HEK293 (cell line): ENCODE results near the gene THEMIS2.
A peak's percentile ranks its signal among the peaks of the same experiment; 100 is the strongest.

ENCODE experiments used
- KLF10 ChIP-seq: fragments of 450-650 bp; IDR thresholded peaks from 2 replicates; pipeline ENCODE4 v1.5.1; 2018; ENCODE audit warnings: missing biosample characterization, mild to moderate bottlenecking, missing genetic modification characterization
- KLF16 ChIP-seq: fragments of 450-650 bp; formaldehyde crosslinking; IDR thresholded peaks from 2 replicates; pipeline ENCODE4 v1.5.1; 2017; ENCODE audit warnings: missing biosample characterization, missing genetic modification characterization
- MEIS1 ChIP-seq: sonication (generic); formaldehyde crosslinking; IDR thresholded peaks from 2 replicates; pipeline ENCODE4 v1.8.1; 2022; ENCODE audit warnings: missing genetic modification reagents, mild to moderate bottlenecking, borderline replicate concordance
- OSR2 ChIP-seq: fragments of 450-650 bp; formaldehyde crosslinking; IDR thresholded peaks from 2 replicates; pipeline ENCODE4 v1.5.1; 2016; ENCODE audit warnings: missing biosample characterization, missing genetic modification characterization
- PBX3 ChIP-seq: sonication (generic); formaldehyde crosslinking; IDR thresholded peaks from 2 replicates; pipeline ENCODE4 v1.8.1; 2022; ENCODE audit warnings: mild to moderate bottlenecking, moderate library complexity, missing genetic modification reagents
- PRDM1 ChIP-seq: fragments of 450-650 bp; formaldehyde crosslinking; IDR thresholded peaks from 2 replicates; pipeline ENCODE4; 2016; ENCODE audit warnings: missing biosample characterization, missing genetic modification characterization
- TCF7L2 ChIP-seq: IDR thresholded peaks from 2 replicates; pipeline ENCODE4 v1.6.1; 2011; ENCODE audit warnings: low read depth, mild to moderate bottlenecking, inconsistent platforms, low read length, moderate library complexity, borderline replicate concordance
- ZBTB1 ChIP-seq: fragments of 450-650 bp; formaldehyde crosslinking; IDR thresholded peaks from 2 replicates; pipeline ENCODE4 v1.5.1; 2016; ENCODE audit warnings: missing biosample characterization, missing genetic modification characterization
- ZBTB26 ChIP-seq: fragments of 450-650 bp; formaldehyde crosslinking; optimal IDR thresholded peaks from 2 replicates; pipeline ENCODE3; 2016; ENCODE audit warnings: missing biosample characterization, mild to moderate bottlenecking, missing genetic modification characterization
- ZBTB7A ChIP-seq: fragments of 450-650 bp; formaldehyde crosslinking; IDR thresholded peaks from 2 replicates; pipeline ENCODE4 v1.5.1; 2016; ENCODE audit warnings: low read depth, missing biosample characterization, missing genetic modification characterization
- ZBTB8A ChIP-seq: fragments of 450-650 bp; formaldehyde crosslinking; IDR thresholded peaks from 2 replicates; pipeline ENCODE4 v1.5.1; 2016; ENCODE audit warnings: missing biosample characterization, missing genetic modification characterization
- ZEB2 ChIP-seq: fragments of 450-650 bp; formaldehyde crosslinking; IDR thresholded peaks from 2 replicates; pipeline ENCODE4 v1.5.1; 2016; ENCODE audit warnings: missing biosample characterization, missing genetic modification characterization
- ZNF2 ChIP-seq: fragments of 450-650 bp; formaldehyde crosslinking; IDR thresholded peaks from 2 replicates; pipeline ENCODE4 v1.5.1; 2016; ENCODE audit warnings: missing biosample characterization, missing genetic modification characterization
- ZNF202 ChIP-seq: fragments of 450-650 bp; formaldehyde crosslinking; IDR thresholded peaks from 2 replicates; pipeline ENCODE4 v1.5.1; 2016; ENCODE audit warnings: missing biosample characterization, missing genetic modification characterization, borderline replicate concordance
- ZNF239 ChIP-seq: fragments of 450-650 bp; formaldehyde crosslinking; IDR thresholded peaks from 2 replicates; pipeline ENCODE4 v1.5.1; 2016; ENCODE audit warnings: missing biosample characterization, missing genetic modification characterization
- ZNF398 ChIP-seq: fragments of 450-650 bp; formaldehyde crosslinking; IDR thresholded peaks from 2 replicates; pipeline ENCODE4 v1.5.1; 2017; ENCODE audit warnings: missing biosample characterization, missing genetic modification characterization
- ZNF404 ChIP-seq: fragments of 450-650 bp; formaldehyde crosslinking; IDR thresholded peaks from 2 replicates; pipeline ENCODE4 v1.5.1; 2017; ENCODE audit warnings: missing biosample characterization, missing genetic modification characterization
- ZNF501 ChIP-seq: fragments of 450-650 bp; formaldehyde crosslinking; IDR thresholded peaks from 2 replicates; pipeline ENCODE4 v1.5.1; 2016; ENCODE audit warnings: missing biosample characterization, missing genetic modification characterization
- ZNF596 ChIP-seq: fragments of 450-650 bp; IDR thresholded peaks from 2 replicates; pipeline ENCODE4 v1.5.0; 2018; ENCODE audit warnings: missing biosample characterization, mild to moderate bottlenecking, missing genetic modification characterization, moderate library complexity
- ZNF621 ChIP-seq: fragments of 450-650 bp; formaldehyde crosslinking; IDR thresholded peaks from 2 replicates; pipeline ENCODE4 v1.5.1; 2017; ENCODE audit warnings: missing biosample characterization, missing genetic modification characterization
- ZNF624 ChIP-seq: fragments of 450-650 bp; formaldehyde crosslinking; IDR thresholded peaks from 2 replicates; pipeline ENCODE4 v1.5.1; 2017; ENCODE audit warnings: missing biosample characterization, missing genetic modification characterization
- ZNF707 ChIP-seq: fragments of 450-650 bp; formaldehyde crosslinking; IDR thresholded peaks from 2 replicates; pipeline ENCODE4 v1.5.1; 2016; ENCODE audit warnings: missing biosample characterization, missing genetic modification characterization
- ZNF830 ChIP-seq: fragments of 450-650 bp; IDR thresholded peaks from 2 replicates; pipeline ENCODE4 v1.5.0; 2018; ENCODE audit warnings: missing biosample characterization, missing genetic modification characterization, low read depth, mild to moderate bottlenecking, moderate library complexity

Gene THEMIS2

GRCh38 chr1:27830621-27831440 is 41.5 kb upstream of the THEMIS2 start, which contains the start of gene PPP1R8 (continued):
- no peak for TF ChIP-seq OSR2 (tag by site-specific recombination)
- no peak for TF ChIP-seq ZNF707 (tag by site-specific recombination)
- no peak for TF ChIP-seq ZBTB1 (tag by site-specific recombination)
- TF ChIP-seq ZNF621, result no peak
- TF ChIP-seq KLF10 (tag by site-specific recombination), result 0 out of 2 replicates have a peak, but pooled peaks have one; percentile 21
- peak; percentile 46; the same call in 1 of the 2 replicates for TF ChIP-seq ZNF2 (tag by site-specific recombination)
- peak; percentile 68 for TF ChIP-seq ZBTB8A (tag by site-specific recombination)
- TF ChIP-seq ZNF239 (tag by site-specific recombination), result no peak
- TF ChIP-seq ZNF596 (tag by site-specific recombination), result no peak
- TF ChIP-seq KLF16 (tag by site-specific recombination), result no peak
- no peak for TF ChIP-seq ZNF830 (tag by site-specific recombination)
- TF ChIP-seq ZBTB7A (tag by site-specific recombination), result peak; percentile 39; the same call in 1 of the 2 replicates
- peak; percentile 63; the same call in 1 of the 2 replicates for TF ChIP-seq ZNF501 (tag by site-specific recombination)
- no peak for TF ChIP-seq ZNF404 (tag by site-specific recombination)
- TF ChIP-seq MEIS1 (CRISPR knock-in tag), result no peak
- peak; percentile 67 for TF ChIP-seq ZBTB26 (tag by site-specific recombination)
- TF ChIP-seq TCF7L2, result no peak
- TF ChIP-seq ZNF202 (tag by site-specific recombination), result no peak
- no peak for TF ChIP-seq ZNF624
- TF ChIP-seq ZEB2 (tag by site-specific recombination), result peak; percentile 56; the same call in 1 of the 2 replicates
- TF ChIP-seq PRDM1 (tag by site-specific recombination), result no peak
- TF ChIP-seq ZNF398 (tag by site-specific recombination), result no peak
- no peak for TF ChIP-seq PBX3 (CRISPR knock-in tag)
- TF ChIP-seq, all 188 proteins: peak for 39
